ENCODE data around the gene ASF1B.
A peak's percentile ranks its signal among the peaks of the same experiment; 100 is the strongest.

ASF1B gene

DNA sequence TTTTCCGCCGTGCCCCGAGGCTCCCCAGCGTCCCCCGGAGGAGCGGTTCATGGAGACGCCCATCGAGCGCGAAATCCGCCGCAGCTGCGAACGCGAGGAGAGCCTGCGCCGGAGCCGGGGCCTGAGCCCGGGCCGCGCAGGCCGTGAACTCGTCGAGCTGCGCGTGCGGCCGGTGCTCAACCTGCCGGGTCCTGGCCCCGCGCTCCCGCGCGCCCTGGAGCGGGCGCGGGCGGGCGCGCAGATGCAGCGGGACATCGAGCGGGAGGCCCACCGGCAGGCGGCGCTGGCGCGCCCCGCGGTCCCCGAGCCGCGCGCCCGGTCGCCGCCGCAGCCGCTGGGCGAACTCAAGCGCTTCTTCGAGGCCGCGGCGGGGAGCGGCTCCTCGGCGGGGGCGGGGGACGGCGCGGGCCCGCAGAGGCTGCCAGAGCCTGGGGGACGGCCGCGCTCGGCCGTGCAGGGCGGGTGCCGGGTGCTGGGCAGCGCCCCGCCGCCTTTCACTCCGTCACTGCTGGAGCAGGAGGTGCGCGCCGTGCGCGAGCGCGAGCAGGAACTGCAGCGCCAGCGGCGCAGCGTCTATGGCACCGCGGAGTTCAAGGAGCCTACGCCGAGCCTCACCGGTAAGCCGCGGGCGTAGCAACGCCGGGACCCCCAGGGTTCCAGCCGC lies 63.0 kb downstream of the ASF1B start:
- Histone ChIP-seq H3K27ac (ENCODE audit: low read length) (no peak overlapping the region), H3K9me3 (ENCODE audit: insufficient read depth, low read depth, low read length) (no peaks in the 10 kb centered on the region), H3K4me3 (ENCODE audit: low read length) (peak overlapping the region; percentile 69), H3K4me1 (ENCODE audit: insufficient read depth, low read length) (no peaks in the 10 kb centered on the region; the same call in 1 of the 2 replicates), H3K9ac (ENCODE audit: low read depth, low read length) (no peak overlapping the region), H3K36me3 (ENCODE audit: insufficient read depth, low read depth, low read length) (no peaks in the 10 kb centered on the region), H3K27me3 (ENCODE audit: insufficient read depth, low read length) (peaks cover 67% of the 10 kb centered on the region)

DNA sequence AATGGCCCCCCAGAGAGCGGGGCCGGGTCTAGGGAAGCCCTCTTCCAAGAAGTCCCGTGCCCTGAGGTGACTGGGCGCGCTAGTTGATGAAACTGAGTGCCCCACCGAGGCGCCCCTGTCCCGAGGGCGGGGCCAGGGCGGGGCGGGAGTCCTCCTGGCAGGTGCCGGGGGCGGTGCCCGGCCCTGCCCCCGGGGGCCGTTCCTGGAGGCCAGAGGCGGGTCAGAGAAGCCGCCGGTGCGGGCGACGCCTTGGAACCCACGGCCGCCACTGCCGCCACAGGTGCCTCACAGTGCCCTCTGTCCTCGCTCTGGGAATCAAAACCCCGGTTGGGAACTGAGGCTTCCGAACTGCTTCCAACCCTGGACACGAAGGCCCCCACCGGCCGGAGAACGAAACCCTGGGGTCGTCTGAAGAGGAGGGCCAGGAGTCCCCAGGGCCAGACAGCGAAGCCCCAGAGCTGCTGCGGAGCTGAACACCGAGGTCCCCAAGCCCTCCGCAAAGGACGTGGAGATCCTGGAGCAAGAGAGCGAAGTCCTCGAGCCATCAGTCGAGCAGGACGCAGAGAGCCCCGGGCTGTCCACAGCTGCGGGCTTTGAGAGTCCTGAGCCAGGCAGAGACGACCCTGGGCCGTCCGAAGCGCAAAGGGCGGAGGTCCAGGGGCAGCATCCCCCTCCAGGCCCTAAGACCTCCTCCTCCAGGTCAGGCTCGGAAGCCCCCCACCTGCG lies 63.7 kb downstream of the ASF1B start, which contains the start of gene MISP3:
TSS of gene MISP3 (plus strand) at position 252 of the 726 bp plus-strand sequence. CDS start 524 bp downstream, outside the sequence.
- Histone ChIP-seq H3K9ac (ENCODE audit: low read depth, low read length) (no peak within 1 kb of the TSS), H3K27me3 (ENCODE audit: insufficient read depth, low read length) (peaks cover 62% of the 10 kb centered on the region), H3K4me1 (ENCODE audit: insufficient read depth, low read length) (no peaks in the 10 kb centered on the region; the same call in 1 of the 2 replicates), H3K9me3 (ENCODE audit: insufficient read depth, low read depth, low read length) (no peaks in the 10 kb centered on the region), H3K27ac (ENCODE audit: low read length) (no peak within 1 kb of the TSS), H3K36me3 (ENCODE audit: insufficient read depth, low read depth, low read length) (no peaks in the 10 kb centered on the region), H3K4me3 (ENCODE audit: low read length) (peak within 1 kb of the TSS; percentile 69)

DNA sequence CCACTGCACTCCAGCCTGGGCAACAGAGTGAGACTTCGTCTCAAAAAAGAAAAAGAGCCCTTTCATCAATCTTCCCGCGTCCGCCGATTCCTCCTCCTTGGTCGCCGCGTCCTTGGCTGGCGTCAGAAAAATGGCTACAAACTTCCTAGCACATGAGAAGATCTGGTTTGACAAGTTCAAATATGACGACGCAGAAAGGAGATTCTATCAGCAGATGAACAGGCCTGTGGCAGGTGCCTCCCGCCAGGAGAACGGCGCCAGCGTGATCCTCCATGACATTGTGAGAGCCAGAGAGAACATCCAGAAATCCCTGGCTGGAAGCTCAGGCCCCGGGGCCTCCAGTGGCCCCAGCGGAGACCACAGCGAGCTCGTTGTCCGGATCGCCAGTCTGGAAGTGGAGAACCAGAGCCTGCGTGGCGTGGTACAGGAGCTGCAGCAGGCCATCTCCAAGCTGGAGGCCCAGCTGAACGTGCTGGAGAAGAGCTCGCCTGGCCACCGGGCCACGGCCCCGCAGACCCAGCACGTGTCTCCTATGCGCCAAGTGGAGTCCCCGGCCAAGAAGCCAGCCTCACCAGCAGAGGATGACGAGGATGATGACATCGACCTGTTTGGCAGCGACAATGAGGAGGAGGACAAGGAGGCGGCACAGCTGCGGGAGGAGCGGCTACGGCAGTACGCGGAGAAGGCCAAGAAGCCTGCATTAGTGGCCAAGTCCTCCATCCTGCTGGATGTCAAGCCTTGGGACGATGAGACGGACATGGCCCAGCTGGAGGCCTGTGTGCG lies 65.9 kb downstream of the ASF1B start:
- no peaks in the 10 kb centered on the region; the same call in 1 of the 2 replicates for H3K4me1 ChIP-seq (ENCODE audit: insufficient read depth, low read length)
- peaks cover 45% of the 10 kb centered on the region for H3K27me3 ChIP-seq (ENCODE audit: insufficient read depth, low read length)
- H3K9ac ChIP-seq (ENCODE audit: low read depth, low read length), result no peak overlapping the region
- H3K27ac ChIP-seq (ENCODE audit: low read length), result no peak overlapping the region
- H3K36me3 ChIP-seq (ENCODE audit: insufficient read depth, low read depth, low read length), result no peaks in the 10 kb centered on the region
- no peaks in the 10 kb centered on the region for H3K9me3 ChIP-seq (ENCODE audit: insufficient read depth, low read depth, low read length)
- no peak overlapping the region for H3K4me3 ChIP-seq (ENCODE audit: low read length)

Measured in iPS-20b (cell line).